Kidney (tissue), 14 donors: ENCODE measurements around the gene GRAMD2A. TPM values are rescaled to one million over a fixed set of nuclear protein-coding genes. Genes with fewer than 3 reads are reported as not detected.
"Not testable (repeated sequence)": the region's sequence is repeated elsewhere in the genome, so short reads cannot be mapped to it uniquely, and the experiment has no call there.

Experiments used
- DNase-seq, 5 donors: peaks; one replicate each; pipeline ENCODE4 v3.0.0-alpha.2; 2013 to 2020
- FAIRE-seq: peaks from 2 replicates; lab custom pipeline; 2012; peaks lifted over from hg19 to GRCh38; lab: Jason Lieb, UNC
- H3K27ac ChIP-seq, 2 donors: one replicate each; pipeline ENCODE4 v1.7.0; 2013; ENCODE audit warnings: low read depth in 2 of 2, low read length in 2 of 2, inconsistent platforms in 1 of 2
- H3K27me3 ChIP-seq: one replicate; pipeline ENCODE4 v1.7.1; 2013; ENCODE audit warnings: low read length, inconsistent platforms; ENCODE audit not compliant: control insufficient read depth, insufficient read depth
- H3K36me3 ChIP-seq, 3 donors: one replicate each; pipeline versions ENCODE4 v1.7.0 to v1.7.1; 2013; ENCODE audit warnings: low read length in 3 of 3, control low read depth in 1 of 3, inconsistent platforms in 1 of 3; ENCODE audit not compliant: insufficient read depth in 3 of 3, control insufficient read depth in 2 of 3
- H3K4me1 ChIP-seq, 3 donors: one replicate each; pipeline versions ENCODE4 v1.7.0 to v1.7.1; 2013; ENCODE audit warnings: low read length in 3 of 3, inconsistent platforms in 1 of 3, low read depth in 1 of 3; ENCODE audit not compliant: control insufficient read depth in 2 of 3, insufficient read depth in 2 of 3
- H3K4me3 ChIP-seq, 3 donors: one replicate each; pipeline versions ENCODE4 v1.7.0 to v1.8.1; 2013; ENCODE audit warnings: low read length in 3 of 3, control low read depth in 1 of 3, inconsistent platforms in 1 of 3
- H3K9ac ChIP-seq, 3 donors: one replicate each; pipeline versions ENCODE4 v1.7.0 to v1.7.1; 2013; ENCODE audit warnings: low read length in 3 of 3, control low read depth in 1 of 3, inconsistent platforms in 1 of 3
- H3K9me3 ChIP-seq, 3 donors: one replicate each; pipeline versions ENCODE4 v1.7.0 to v1.7.1; 2013; ENCODE audit warnings: low read length in 3 of 3, control low read depth in 1 of 3, inconsistent platforms in 1 of 3; ENCODE audit not compliant: control insufficient read depth in 2 of 3, insufficient read depth in 1 of 3
- CTCF ChIP-seq: IDR thresholded peaks from 3 replicates; pipeline ENCODE4 v1.5.1; 2012; ENCODE audit warnings: mild to moderate bottlenecking, moderate library complexity, borderline replicate concordance; ENCODE audit not compliant: insufficient read depth; ENCODE audit errors: extremely low read depth
- intact Hi-C: fragments of 100-400 bp; cut with DNase I; formaldehyde crosslinking; loops from one replicate; pipeline ENCODE4 v1.11.1; 2022
- polyA plus RNA-seq: library from polyadenylated mRNA; stranded (reverse); fragments of 350-450 nt; fragmentation: Illumina TruSeq; extraction: RNeasy Lipid Tissue Mini Kit (QIAGEN cat#74804); gene quantifications from one replicate; pipeline ENCODE4 v1.2.3, GENCODE V29; 2014; ENCODE audit warnings: low read depth, low replicate concordance; ENCODE audit not compliant: insufficient read depth
- total RNA-seq: library from RNA; stranded (reverse); fragmentation: NEBNext Ultra II Directional; extraction: Animal tissue kit (Norgen Biotek cat#: 25700); gene quantifications from one replicate; pipeline ENCODE4 v1.2.1, GENCODE V29; 2021
- donor health status: control.
- donor health status: control.
- donor health status: control.
- donor health status: control.
- donor health status: control.
- donor health status: DM: yes; HTN: yes; CAD: no.
- donor health status: Normal renal cell carcinoma (clear cell type).

GRAMD2A gene
- total and polyA plus RNA-seq, 2 donors from 2014 or later, result 2.7 to 5.4 TPM

- no peak for TF ChIP-seq CTCF
- no peak overlapping the region for H3K27ac ChIP-seq
Measured at GRCh38 chr15:72173864-72174550, 23.6 kb downstream of the GRAMD2A start.

GRCh38 chr15:72173401-72173800 lies 24.2 kb downstream of the GRAMD2A start:
- FAIRE-seq, result no peak
- intact Hi-C loops, result no loop called here
- H3K27ac ChIP-seq, result no peak overlapping the region

More at GRCh38 chr15:72173864-72174550, 23.6 kb downstream of the GRAMD2A start:
- DNase-seq (no peak), FAIRE-seq (no peak)
- H3K4me3 ChIP-seq, result no peak overlapping the region
- no peaks in the 10 kb centered on the region for H3K27me3 ChIP-seq
- H3K4me1 ChIP-seq, result peaks cover 0 to 6% (median 0%) of the 10 kb centered on the region in 3 donors
- no peak overlapping the region for H3K9ac ChIP-seq
- no peaks in the 10 kb centered on the region for H3K9me3 ChIP-seq
- intact Hi-C loops, result no loop called here
- no peaks in the 10 kb centered on the region for H3K36me3 ChIP-seq

GRCh38 chr15:72172796-72173195 lies 24.8 kb downstream of the GRAMD2A start:
- TF ChIP-seq CTCF, result no peak
- Histone ChIP-seq H3K27me3 (no peaks in the 10 kb centered on the region), H3K4me1 (peaks cover 0 to 6% (median 0%) of the 10 kb centered on the region in 3 donors), H3K9ac (no peak overlapping the region), H3K27ac (no peak overlapping the region), H3K9me3 (no peaks in the 10 kb centered on the region), H3K4me3 (no peak overlapping the region), H3K36me3 (no peaks in the 10 kb centered on the region)
- intact Hi-C loops, result no loop called here
- FAIRE-seq (no peak), DNase-seq (no peak)

More at GRCh38 chr15:72173401-72173800, 24.2 kb downstream of the GRAMD2A start:
- H3K4me1 ChIP-seq, result peaks cover 0 to 6% (median 0%) of the 10 kb centered on the region in 3 donors
- no peak overlapping the region for H3K9ac ChIP-seq
- no peak for TF ChIP-seq CTCF
- DNase-seq, result no peak
- H3K27me3 ChIP-seq, result no peaks in the 10 kb centered on the region
- no peaks in the 10 kb centered on the region for H3K9me3 ChIP-seq
- no peaks in the 10 kb centered on the region for H3K36me3 ChIP-seq
- no peak overlapping the region for H3K4me3 ChIP-seq

- H3K27ac ChIP-seq, intact Hi-C loops, FAIRE-seq, H3K4me3 ChIP-seq, H3K9me3 ChIP-seq, H3K9ac ChIP-seq, H3K27me3 ChIP-seq, DNase-seq, H3K4me1 ChIP-seq, H3K36me3 ChIP-seq: not testable (repeated sequence)
Measured at GRCh38 chr15:72171978-72172377, 25.6 kb downstream of the GRAMD2A start.
